Measurements from ENCODE around the gene UPK1A.
A peak's percentile ranks its signal among the peaks of the same experiment; 100 is the strongest.

Gene UPK1A

DNA sequence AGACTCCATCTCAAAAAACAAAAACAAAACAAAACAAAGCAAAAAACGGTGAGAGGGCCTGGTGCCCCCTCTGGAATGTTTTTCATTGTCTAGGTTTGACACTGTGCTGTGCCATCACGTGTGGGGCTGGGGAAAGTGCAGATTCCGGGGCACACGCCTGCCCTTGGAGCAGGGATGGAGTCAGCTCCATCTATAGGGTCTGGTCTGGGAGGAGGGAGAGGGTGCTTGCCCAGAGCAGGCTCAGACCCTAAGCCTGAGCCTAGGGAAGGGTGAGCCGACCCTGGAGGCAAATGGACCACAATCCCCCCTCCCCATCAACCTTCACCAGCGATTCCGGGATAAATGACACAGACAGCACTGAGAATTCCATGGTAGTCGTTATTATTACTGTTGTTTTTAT is 27.1 kb downstream of the UPK1A start:
- no peak for DNase-seq (ENCODE audit: low read depth)

DNA sequence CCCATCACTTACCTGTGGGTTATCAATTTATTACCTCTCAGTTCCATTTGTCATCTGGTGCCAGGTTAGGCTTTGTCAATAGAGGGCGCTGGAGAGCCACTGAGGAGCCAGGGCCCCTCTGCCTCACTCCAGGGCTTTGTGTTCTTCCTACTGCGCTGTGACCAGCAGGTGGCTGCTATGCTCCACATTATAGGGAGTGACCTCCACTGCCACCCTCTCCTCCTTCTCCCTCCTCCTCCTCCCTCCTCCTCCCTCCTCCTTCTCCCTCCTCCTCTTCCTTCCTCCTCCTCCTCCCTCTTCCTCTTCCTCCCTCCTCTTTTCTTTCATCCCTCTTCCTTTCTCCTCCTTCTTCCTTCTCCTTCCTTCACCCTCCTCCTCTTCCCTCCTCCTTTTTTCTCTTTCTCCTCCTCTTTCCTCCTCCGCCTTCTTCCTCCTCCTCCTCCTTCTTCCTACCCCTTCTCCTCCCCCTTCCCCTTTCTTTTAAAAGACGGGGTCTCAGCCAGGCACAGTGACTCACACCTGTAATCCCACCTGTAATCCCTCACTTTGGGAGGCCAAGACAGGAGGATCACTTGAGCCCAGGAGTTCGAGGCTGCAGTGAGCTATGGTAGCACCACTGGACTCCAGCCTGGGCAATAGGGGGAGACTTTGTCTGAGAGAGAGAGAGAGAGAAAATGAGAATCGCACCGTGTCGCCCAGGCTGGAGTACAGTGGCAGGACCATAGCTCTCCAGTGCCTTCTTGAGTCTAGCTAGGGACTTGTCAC is 27.7 kb downstream of the UPK1A start:
- DNase-seq (ENCODE audit: low read depth) = peak; percentile 88

- no peak for DNase-seq (ENCODE audit: low read depth)
Observed at GRCh38 chr19:35695895-35696422, 29.6 kb downstream of the UPK1A start.

DNA sequence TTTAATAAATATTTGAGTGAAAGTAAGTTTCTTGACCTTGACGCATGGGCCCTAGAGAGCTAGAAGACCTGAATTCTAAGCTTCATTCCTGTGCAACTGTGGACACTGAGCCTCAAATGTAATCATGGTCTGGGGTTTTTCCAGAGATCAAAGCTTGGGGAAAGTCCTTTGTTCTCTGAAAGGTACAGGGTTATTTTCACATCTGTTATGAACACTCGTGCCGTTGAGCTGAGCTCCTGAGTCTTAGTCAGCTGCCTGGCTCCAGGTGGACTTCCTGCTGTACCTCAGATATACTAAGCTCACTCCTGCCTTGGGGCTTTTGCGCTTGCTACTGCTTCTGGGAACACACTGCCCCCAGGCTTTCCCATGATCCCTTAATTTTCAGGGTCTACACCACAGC is 30.5 kb downstream of the UPK1A start:
- DNase-seq (ENCODE audit: low read depth) = no peak

- peak; percentile 82 for DNase-seq (ENCODE audit: low read depth)
Observed at GRCh38 chr19:35702223-35703012, 36.1 kb downstream of the UPK1A start.

DNA sequence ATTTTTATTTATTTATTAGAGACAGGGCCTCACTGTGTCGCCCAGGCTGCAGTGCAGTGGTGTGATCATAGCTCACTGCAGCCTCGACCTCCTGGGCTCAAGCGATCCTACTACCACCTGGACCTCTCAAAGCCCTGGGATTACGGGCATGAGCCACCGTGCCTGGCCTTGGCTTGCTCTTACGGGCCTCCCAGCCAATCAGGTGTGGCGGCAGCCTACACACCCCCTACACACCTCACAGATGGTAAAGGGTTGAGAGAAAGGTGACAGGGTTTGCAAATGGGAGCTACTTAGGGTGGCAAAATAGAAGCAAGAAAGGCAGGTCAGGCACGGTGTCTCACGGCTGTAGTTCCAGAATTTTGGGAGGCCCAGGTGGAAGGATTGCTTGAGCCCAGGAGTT is 37.0 kb downstream of the UPK1A start:
- DNase-seq (ENCODE audit: low read depth) = no peak

GRCh38 chr19:35704218-35704617 is 37.9 kb downstream of the UPK1A start, which contains the start of gene ZBTB32:
Gene ZBTB32, plus strand, starts transcription at chr19:35704558. Its CDS starts 10,069 bp downstream, at chr19:35714627.
- no peak for DNase-seq (ENCODE audit: low read depth)

GRCh38 chr19:35708391-35708790 is 42.1 kb downstream of the UPK1A start:
- no peak for DNase-seq (ENCODE audit: low read depth)

- no peak for DNase-seq (ENCODE audit: low read depth)
Observed at GRCh38 chr19:35710784-35711723, 44.7 kb downstream of the UPK1A start.

DNA sequence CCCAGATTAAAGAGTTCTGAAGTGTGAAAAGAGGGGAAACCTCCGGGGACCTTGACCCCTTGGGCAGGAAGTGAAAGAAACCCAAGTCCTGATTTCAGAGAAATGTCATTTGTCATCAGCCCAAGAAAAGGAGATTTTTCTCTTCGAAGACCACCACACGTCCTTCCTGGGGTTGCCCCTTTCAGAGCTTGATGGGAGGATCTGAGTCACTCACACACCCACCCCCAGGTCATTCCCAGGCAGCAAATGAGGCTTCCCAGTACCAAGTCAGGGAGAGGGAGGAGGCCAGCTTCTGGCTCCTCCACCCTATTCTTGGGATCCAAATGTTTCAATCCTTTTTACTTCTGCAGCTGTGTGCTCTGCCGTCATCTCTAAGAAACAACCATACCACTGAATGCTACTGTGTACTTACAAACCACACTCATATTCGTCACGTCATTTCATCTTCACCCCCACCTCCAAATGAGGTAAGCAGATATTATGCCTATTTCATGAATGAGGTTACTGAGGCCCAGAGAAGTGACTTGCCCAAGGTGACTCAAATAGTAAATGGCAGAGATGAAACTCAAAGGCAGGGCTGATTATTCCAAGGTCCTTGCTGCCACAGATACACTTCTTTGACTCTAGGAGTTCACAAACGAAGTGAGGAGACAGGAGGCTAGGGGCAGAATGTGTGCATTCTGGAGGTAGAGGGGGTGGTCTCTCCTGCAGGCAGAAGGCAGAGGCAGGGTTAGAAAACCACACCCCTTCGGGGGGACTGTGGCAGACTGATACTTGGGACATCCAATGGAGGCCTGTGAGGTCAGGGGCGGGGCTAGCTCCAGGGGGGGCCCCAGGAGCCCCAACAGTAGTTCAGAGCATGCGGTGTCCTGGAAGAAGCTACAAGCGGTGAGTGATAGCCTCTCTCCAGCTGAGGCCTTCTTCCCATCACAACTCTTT is 46.5 kb downstream of the UPK1A start:
- DNase-seq (ENCODE audit: low read depth) = no peak

DNA sequence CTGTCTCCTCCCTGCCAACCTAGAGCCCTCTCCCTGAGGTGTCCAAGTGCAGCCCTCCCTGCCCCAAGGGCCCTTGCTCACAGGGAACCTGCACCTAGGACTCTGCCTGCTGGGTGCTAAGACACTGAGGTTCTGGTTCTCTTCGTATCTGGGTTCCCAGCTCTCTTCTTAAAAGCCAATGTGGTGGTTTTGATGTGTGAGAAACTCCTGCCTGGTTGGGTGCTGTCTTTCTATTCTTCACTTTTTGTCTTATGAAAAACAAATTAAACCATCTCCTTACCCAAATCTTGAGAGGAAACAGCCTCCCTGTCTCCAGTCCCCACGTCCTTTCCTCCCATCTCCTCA is 47.2 kb downstream of the UPK1A start:
- DNase-seq (ENCODE audit: low read depth) = no peak

- no peak for DNase-seq (ENCODE audit: low read depth)
Observed at GRCh38 chr19:35713904-35714495, 47.7 kb downstream of the UPK1A start.

DNA sequence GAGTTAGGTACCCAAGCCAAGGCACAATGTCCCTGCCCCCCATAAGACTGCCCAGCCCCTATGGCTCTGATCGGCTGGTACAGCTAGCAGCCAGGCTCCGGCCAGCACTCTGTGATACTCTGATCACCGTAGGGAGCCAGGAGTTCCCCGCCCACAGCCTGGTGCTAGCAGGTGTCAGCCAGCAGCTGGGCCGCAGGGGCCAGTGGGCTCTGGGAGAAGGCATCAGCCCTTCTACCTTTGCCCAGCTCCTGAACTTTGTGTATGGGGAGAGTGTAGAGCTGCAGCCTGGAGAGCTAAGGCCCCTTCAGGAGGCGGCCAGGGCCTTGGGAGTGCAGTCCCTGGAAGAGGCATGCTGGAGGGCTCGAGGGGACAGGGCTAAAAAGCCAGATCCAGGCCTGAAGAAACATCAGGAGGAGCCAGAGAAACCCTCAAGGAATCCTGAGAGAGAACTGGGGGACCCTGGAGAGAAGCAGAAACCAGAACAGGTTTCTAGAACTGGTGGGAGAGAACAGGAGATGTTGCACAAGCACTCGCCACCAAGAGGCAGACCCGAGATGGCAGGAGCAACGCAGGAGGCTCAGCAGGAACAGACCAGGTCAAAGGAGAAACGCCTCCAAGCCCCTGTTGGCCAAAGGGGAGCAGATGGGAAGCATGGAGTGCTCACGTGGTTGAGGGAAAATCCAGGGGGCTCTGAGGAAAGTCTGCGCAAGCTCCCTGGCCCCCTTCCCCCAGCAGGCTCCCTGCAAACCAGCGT is 48.5 kb downstream of the UPK1A start:
- no peak for DNase-seq (ENCODE audit: low read depth)

- DNase-seq (ENCODE audit: low read depth) = no peak
Observed at GRCh38 chr19:35715355-35715809, 49.1 kb downstream of the UPK1A start.

- no peak for DNase-seq (ENCODE audit: low read depth)
Observed at GRCh38 chr19:35715981-35716800, 49.9 kb downstream of the UPK1A start.

- peak; percentile 89 for DNase-seq (ENCODE audit: low read depth)
Observed at GRCh38 chr19:35716801-35717664, 50.7 kb downstream of the UPK1A start.

DNA sequence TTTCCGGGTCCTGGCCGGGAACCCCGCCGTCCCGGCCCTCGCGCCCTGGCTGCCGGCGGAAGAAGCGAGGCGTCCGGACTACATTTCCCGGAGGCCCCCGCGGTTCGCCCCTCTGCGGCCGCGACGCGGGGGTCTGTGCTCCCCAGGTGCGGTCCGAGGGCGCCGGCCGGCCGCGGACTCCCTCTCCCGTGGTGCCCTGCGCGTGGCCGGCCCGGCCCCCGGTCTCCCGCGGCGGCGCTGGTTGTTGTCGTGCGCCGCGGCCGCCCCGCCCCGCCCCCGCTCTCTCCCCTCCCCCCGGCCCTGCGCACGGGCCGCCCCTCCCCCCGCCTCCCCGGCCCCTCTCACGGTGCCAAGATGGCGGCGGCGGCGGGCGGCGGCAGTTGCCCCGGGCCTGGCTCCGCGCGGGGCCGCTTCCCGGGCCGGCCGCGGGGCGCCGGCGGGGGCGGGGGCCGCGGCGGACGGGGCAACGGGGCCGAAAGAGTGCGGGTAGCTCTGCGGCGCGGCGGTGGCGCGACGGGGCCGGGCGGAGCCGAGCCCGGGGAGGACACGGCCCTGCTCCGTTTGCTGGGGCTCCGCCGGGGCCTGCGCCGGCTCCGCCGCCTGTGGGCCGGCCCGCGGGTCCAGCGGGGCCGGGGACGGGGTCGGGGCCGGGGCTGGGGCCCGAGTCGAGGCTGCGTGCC is 51.5 kb downstream of the UPK1A start, which contains the start of gene KMT2B:
Gene KMT2B, plus strand, starts transcription at position 339 of the 680 bp plus-strand sequence. Its CDS starts 16 bp downstream, at position 355.
- DNase-seq (ENCODE audit: low read depth) = no peak

All from stimulated activated CD8-positive, alpha-beta memory T cell treated with anti-CD3 and anti-CD28 coated beads, Interleukin-15, amount 100 ng/mL, for 1 hour (primary cell).